Stimulated activated CD4-positive, alpha-beta T cell treated with anti-CD3 and anti-CD28 coated beads, Interleukin-12 subunit alpha, Interleukin-12 subunit beta, amount 100 ng/mL, for 4 hours (primary cell): ENCODE measurements around the gene SOHLH1.

Experiments used
- DNase-seq: peaks from one replicate; pipeline ENCODE4 v3.0.0-alpha.2; 2020

SOHLH1 gene

DNA sequence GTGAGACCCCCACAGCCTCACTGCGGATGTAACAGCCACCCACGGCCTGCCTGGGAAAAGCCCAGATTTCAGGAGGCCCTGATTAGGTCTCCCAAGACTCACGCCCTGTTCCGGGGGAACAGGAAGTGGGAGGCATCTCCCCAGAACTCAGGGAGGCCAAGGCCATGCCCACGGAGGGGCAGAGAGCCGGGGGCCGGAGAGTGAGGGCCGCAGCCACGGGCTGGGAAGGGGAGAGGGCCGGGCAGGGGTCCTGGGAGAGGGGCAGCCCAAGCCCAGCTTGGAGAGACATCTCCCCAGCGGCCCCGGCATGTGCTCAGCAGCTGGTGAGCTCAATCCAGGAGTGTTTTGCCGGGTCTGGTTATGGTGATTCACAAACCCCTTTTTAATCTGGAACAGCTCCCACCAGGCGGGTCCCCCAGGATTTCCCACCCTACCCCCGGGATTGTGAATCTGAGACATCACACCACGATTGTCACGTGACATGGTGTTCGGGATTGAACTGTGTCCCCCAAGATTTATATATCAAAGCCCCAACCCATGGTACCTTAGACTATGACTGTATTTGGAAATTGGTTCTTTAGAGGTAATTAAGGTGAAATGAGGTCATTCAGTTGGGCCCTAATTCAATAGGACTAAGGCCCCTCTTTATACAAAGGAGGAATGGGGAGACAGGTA, 29.3 kb upstream of the SOHLH1 start:
- no peak for DNase-seq

GRCh38 chr9:135727257-135727875, 28.1 kb upstream of the SOHLH1 start:
- no peak for DNase-seq

- no peak for DNase-seq
Observed at GRCh38 chr9:135726138-135726853, 27.0 kb upstream of the SOHLH1 start.

GRCh38 chr9:135724186-135724787, 25.0 kb upstream of the SOHLH1 start:
- no peak for DNase-seq

DNA sequence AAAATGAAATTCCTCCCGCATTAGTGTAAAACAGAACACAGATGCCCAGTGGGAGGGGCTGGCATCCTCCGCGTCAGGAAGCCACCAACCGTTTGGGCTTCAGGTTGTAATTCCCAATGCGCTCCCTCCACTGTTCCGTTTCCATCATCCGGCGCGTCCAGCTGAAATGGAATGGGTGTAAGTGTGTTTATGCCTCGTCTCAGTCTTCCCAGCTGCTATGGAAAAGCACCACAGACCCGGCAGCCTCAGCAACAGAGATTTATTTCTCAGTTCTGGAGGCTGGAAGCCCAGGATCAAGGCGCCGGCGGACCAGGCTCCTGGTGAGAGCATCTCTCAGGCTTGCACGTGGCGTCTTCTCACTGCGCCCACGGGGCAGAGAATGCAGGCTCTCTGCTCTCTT, 23.1 kb upstream of the SOHLH1 start:
- no peak for DNase-seq

DNA sequence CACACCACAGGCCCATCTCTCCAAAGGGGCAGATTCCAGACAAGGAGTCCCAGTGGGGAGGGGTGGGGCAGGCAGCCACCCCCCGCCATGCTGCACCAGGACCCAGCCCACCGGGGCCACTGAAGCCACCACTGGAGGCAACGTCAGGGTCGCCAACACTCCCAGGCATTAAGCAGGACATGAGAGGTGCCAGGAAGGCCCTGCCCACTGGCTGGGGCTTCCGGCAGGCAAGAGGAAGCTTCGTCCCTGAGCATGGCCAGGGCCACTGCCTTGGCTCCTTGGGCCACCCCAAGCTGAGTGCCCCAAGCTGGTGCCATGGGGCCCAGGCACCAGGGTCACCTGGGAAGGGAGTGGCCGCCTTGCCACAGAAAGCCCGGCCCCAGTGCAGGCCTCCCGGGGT, 20.2 kb upstream of the SOHLH1 start:
- DNase-seq: no peak

DNA sequence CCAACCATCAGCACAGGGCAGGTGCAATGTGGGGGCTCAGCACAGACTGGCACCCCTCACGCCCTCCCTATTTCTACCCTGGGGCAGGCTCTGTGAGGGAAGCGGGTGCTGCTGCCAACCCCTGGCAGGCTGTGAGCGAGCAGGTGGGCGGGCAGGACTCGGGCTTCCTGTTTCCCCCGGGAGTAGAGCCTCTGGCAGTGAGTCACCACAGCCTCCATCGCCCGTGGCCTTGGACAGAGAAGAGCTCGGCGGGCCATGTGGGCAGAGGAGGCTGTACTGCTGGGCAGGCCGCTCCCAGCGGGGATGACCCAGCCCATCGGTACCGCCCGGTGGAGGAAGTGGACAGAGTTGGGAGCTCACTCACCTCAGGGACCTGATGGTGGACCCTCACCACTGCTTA, 19.3 kb upstream of the SOHLH1 start:
- DNase-seq: no peak

GRCh38 chr9:135717410-135717809, 18.1 kb upstream of the SOHLH1 start:
- no peak for DNase-seq

- no peak for DNase-seq
Observed at GRCh38 chr9:135716045-135716444, 16.8 kb upstream of the SOHLH1 start.

DNA sequence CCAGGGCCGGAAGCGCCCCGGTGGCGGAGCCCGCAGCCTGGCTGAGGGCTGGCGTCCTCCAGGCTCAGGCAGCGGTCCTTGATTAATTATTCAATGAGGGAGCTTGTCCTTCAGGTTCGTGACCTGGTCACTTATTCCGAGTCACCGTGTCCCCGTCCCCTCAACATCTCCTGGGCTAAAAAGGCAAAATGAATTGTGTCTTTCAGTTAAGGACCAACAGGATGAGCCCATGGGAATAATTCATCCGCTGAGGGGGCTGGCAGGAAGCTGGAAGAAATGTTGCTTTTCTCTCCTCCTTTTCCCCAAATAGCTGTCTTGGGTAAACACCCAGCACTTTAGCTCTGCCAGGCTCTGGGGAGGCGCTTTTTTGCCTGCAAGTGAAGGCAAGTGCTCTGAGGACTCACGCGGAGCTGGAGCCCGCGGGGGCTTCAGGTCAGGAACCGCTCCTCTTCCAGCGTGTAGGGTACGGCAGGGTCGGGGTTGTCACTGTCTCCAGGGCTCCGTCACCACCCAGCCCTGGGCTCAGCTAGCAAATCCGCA, 15.8 kb upstream of the SOHLH1 start:
- DNase-seq: no peak

DNA sequence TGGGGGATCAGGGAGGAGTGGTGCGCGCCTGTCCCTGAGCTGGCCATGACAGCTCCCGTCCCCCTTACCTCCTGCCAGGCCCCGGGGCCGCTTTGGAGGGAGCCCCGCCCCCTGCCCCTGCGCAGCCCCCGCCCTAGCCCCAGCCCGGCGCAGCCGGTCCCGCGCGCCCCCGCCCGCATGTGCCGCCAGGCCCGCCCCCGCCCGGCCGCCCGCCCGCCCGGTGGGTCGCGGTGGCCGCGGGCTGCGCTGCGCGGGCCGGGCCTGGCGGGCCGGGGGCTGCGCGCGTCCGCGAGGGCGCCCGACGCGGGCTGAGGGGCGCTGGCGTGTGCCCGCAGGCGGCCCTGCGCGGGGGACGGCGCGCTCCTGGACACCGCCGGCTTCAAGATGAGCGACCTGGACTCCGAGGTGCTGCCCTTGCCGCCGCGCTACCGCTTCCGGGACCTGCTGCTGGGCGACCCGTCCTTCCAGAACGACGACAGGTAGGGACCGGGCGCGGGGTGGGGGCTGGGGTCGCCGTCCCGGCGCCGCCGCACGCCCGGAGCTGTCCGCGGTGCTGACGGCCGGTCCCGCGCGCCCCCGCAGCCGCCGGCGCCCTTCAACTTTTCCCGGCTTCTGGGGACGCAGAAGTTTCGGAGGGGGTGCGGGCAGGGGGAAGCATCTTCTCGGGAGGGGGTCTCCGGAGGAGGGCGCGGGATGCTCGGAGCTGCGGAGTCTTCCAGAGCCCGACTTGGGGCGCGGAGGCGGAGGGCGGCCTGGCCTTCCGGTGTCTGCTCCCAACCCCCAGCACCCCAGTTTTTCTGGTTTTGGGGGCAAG, 15.2 kb upstream of the SOHLH1 start:
- DNase-seq: no peak

DNA sequence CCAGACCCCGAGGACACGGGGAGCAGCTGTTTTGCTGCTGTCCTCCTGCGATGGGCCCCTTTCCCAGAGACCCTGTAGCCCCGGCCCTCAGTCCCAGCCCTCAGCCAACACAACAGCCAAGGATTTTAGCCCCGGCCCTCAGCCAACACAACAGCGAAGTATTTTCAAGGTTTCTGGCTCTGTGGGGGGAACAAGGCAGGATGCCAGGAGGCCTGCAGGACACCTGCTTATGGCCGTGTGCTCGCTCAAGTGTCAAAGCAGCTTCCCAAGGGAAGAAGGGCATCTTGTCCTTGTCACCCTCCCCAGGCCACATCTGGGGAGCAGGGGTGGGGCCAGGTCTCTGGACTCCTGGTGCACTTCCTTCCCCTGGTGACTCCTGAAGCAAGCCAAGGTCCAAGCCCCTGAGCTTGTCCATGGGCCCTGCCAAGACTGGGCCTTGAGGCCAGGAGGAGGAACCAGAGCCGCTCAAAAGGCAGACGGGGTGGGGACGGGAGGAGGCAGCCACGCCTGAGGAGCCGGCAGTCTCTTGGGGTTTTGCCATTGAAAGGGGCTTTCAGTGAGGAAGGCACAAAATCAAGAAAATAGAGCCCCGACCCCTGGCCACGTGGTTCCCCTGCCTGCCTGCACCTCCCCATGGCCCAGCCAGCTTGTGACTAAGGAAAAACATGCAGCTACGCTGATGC, 13.5 kb upstream of the SOHLH1 start:
- no peak for DNase-seq

DNA sequence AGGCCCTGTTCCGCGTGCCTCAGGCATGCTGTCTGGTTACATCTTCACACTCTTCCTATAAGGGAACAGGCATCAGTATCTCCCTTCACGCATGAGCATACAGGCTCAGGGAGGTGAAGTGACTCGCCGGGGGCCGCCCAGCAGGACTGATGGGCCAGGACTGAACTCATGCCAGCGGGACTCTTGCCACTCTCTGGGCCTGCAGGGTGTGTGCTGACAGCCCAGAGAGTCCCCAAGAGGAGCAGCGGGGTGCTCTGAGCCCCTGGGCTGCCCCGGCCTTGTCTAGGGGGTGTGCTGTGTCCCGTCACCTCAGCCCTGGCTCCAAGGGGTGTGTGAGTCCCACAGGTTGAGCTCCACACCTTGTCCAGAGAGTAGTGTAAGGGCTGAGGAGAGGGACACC, 12.6 kb upstream of the SOHLH1 start:
- no peak for DNase-seq

GRCh38 chr9:135711391-135711790, 12.1 kb upstream of the SOHLH1 start:
- no peak for DNase-seq

DNA sequence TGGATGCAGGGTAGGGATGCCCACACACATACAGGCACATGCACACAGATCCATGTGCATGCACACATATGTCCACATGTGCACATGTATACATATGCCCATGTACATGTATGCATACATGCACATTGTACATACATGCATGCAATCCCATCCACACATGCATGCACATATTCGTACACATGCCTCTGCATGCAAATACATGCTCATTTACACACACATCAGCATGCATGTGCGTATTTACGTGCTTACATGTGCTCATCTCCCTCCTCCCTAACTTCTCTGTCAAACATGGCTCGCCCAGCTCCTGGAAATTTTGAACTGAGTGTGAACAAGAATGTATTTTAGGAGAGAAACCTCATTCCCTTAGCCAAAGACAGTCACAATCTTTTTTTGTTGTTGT, 8.9 kb upstream of the SOHLH1 start:
- DNase-seq: no peak

DNA sequence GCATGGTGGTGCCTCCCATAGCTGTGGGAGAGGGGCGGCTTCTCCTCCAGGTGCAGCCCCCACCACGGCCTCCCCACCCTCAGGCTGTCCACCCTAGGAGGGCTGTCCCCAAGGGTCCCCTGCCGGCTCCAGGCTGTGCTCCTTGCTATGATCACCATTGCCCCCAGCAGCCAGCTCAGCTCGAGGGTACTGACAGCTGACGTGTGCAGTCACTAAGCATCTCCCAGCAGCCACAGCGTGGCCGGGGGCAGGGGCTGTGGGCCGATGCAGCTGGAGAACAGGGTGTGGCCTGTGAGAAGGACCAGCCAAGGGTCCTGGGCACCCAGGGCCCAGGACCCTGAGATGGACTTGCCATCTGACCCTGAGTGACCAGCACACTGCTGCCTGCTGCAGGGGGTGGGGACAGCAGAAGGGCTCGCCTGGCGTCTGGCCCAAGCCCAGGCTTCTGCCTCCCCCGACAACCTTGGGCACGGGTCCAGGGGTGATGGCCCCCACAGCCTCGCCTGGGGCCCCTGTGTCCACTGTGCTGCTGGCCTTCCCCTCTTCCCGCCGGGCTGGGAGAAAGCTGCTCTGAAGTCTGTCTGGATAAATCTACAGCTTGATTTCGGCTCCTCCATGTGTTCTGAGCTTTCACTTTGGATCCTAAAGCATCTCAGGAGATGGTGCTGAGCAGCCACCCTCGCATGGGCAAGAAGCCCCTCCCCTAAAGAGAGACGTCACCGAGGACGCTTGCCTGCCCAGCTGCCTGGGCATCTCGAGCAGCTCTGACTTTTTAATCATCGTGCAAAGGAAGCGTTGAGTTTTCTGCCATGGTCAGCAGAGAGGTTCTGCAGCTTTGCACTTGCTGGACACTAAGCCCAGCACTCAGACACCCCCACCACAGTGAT, 8.2 kb upstream of the SOHLH1 start:
- DNase-seq: no peak

GRCh38 chr9:135706288-135706687, 7.0 kb upstream of the SOHLH1 start:
- DNase-seq: no peak

- no peak for DNase-seq
Observed at GRCh38 chr9:135705376-135705775, 6.1 kb upstream of the SOHLH1 start.

DNA sequence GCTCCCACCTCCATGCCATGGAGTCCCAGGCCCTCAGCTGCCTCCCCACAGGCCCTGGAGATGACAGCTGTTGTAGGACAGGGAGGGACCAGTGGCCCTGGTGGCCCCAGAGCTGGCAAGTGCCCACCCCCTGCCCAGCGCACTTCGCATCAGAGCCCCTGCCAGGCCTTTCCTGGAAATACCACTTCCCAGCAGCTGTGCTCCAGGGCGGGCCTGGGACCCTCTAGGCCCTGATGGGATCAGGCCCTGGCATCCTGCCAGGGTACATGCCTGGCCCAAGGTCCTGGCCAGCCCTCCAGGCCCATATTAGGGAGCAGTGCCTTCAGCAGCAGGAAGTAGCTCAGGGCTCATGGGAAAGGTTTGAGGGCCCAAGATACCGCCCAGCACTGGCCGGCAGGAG, 5.2 kb upstream of the SOHLH1 start:
- no peak for DNase-seq

DNA sequence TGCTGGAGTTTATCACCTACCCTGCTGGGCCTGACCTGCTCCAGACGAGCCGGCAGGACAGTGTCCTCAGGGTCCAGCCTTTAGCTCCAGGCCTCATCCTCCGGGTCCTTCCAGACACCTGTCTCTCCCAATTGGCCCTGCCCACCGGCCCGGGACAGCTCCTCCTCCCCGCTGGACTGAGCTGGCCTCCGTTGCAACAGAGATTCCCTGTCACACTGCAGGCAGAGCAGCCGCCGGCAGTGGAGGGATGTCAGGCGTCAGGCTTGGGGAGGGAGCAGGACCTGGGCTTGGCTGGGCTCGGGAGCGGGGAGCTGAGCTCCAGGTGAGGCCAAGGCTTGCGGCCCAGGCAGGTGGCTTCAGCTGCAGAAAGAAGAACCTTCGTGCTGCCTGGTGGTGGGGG, 4.4 kb upstream of the SOHLH1 start:
- DNase-seq: no peak
